Osteoblast (primary cell): Measurements from ENCODE around the gene ARMC9. TPM values are rescaled to one million over a fixed set of nuclear protein-coding genes. Genes with fewer than 3 reads are reported as not detected.
A peak's percentile ranks its signal among the peaks of the same experiment; 100 is the strongest.

Source experiments
- DNase-seq: peaks from one replicate; pipeline ENCODE4 v3.0.0; 2011; ENCODE audit warnings: low spot score, mixed read lengths; ENCODE audit not compliant: insufficient read length; ENCODE audit errors: missing footprints
- H2AFZ ChIP-seq: 2 replicates; pipeline ENCODE4 v1.6.0; 2011; ENCODE audit warnings: mild to moderate bottlenecking, low read length
- H3K27ac ChIP-seq: 2 replicates; pipeline ENCODE4 v1.5.1; 2011; ENCODE audit warnings: mild to moderate bottlenecking, low read depth, low read length, moderate library complexity
- H3K27me3 ChIP-seq: 2 replicates; pipeline ENCODE4 v1.6.0; 2012; ENCODE audit warnings: mild to moderate bottlenecking, control low read depth, inconsistent platforms, low read length, moderate library complexity; ENCODE audit not compliant: insufficient read depth
- H3K36me3 ChIP-seq: 2 replicates; pipeline ENCODE4 v1.5.1; 2011; ENCODE audit warnings: mild to moderate bottlenecking, low read length, control low read depth, moderate library complexity; ENCODE audit not compliant: insufficient read depth
- H3K4me1 ChIP-seq: 2 replicates; pipeline ENCODE4 v1.5.1; 2011; ENCODE audit warnings: mild to moderate bottlenecking, low read length, control low read depth, moderate library complexity; ENCODE audit not compliant: insufficient read depth
- H3K4me2 ChIP-seq: 2 replicates; pipeline ENCODE4 v1.6.0; 2011; ENCODE audit warnings: mild to moderate bottlenecking, low read length; ENCODE audit not compliant: insufficient read depth
- H3K4me3 ChIP-seq: fragments of 200-600 bp; sonication (generic); 3 replicates; pipeline ENCODE4 v1.5.1; 2012; ENCODE audit warnings: mild to moderate bottlenecking, low read length, inconsistent platforms; ENCODE audit not compliant: insufficient read depth
- H3K79me2 ChIP-seq: 2 replicates; pipeline ENCODE4 v1.6.0; 2012; ENCODE audit warnings: mild to moderate bottlenecking, low read length, control low read depth, inconsistent platforms; ENCODE audit not compliant: insufficient read depth
- H3K9me3 ChIP-seq: 2 replicates; pipeline ENCODE4 v1.5.1; 2011; ENCODE audit warnings: low read depth, low read length, control low read depth
- H4K20me1 ChIP-seq: 2 replicates; pipeline ENCODE4 v1.6.0; 2012; ENCODE audit warnings: mild to moderate bottlenecking, low read length, control low read depth; ENCODE audit not compliant: insufficient read depth
- CTCF ChIP-seq: IDR thresholded peaks from 2 replicates; pipeline ENCODE4 v1.5.1; 2011; ENCODE audit warnings: mild to moderate bottlenecking, low read depth, low read length, moderate library complexity; ENCODE audit errors: extremely low read depth
- total RNA-seq: library from RNA; depleted of rRNA; stranded (reverse); fragments of >200 nt; gene quantifications from 2 replicates; pipeline ENCODE4 v1.2.3, GENCODE V29; 2012

Gene ARMC9
- total RNA-seq, 1 donor: 221 TPM

- no peak for TF ChIP-seq CTCF
- Histone ChIP-seq H2AFZ (no peak overlapping the region), H4K20me1 (no peaks in the 10 kb centered on the region), H3K4me1 (no peaks in the 10 kb centered on the region), H3K36me3 (peaks cover 52% of the 10 kb centered on the region), H3K27me3 (no peaks in the 10 kb centered on the region), H3K79me2 (no peaks in the 10 kb centered on the region), H3K4me3 (no peak overlapping the region), H3K4me2 (no peak overlapping the region), H3K27ac (no peak overlapping the region), H3K9me3 (no peaks in the 10 kb centered on the region)
- no peak for DNase-seq
Observed at GRCh38 chr2:231288590-231288989, 90.2 kb downstream of the ARMC9 start.

GRCh38 chr2:231290321-231291015 is 92.0 kb downstream of the ARMC9 start:
- H3K27ac ChIP-seq: no peak overlapping the region
- DNase-seq: no peak
- H3K9me3 ChIP-seq: no peaks in the 10 kb centered on the region
- no peak overlapping the region for H3K4me3 ChIP-seq
- no peaks in the 10 kb centered on the region for H3K27me3 ChIP-seq
- no peaks in the 10 kb centered on the region for H4K20me1 ChIP-seq
- peaks cover 49% of the 10 kb centered on the region for H3K36me3 ChIP-seq
- no peak overlapping the region for H2AFZ ChIP-seq
- TF ChIP-seq CTCF: no peak
- no peaks in the 10 kb centered on the region for H3K4me1 ChIP-seq
- no peaks in the 10 kb centered on the region for H3K79me2 ChIP-seq
- no peak overlapping the region for H3K4me2 ChIP-seq

GRCh38 chr2:231292472-231293134 is 94.2 kb downstream of the ARMC9 start:
- Histone ChIP-seq H4K20me1 (no peaks in the 10 kb centered on the region), H3K79me2 (no peaks in the 10 kb centered on the region), H3K36me3 (peaks cover 51% of the 10 kb centered on the region), H3K4me3 (no peak overlapping the region), H3K4me1 (no peaks in the 10 kb centered on the region), H2AFZ (no peak overlapping the region), H3K4me2 (no peak overlapping the region), H3K27me3 (no peaks in the 10 kb centered on the region), H3K27ac (no peak overlapping the region), H3K9me3 (no peaks in the 10 kb centered on the region)
- no peak for DNase-seq
- TF ChIP-seq CTCF: no peak

- Histone ChIP-seq H3K9me3 (no peaks in the 10 kb centered on the region), H3K4me3 (no peak overlapping the region), H4K20me1 (no peaks in the 10 kb centered on the region), H3K4me2 (no peak overlapping the region), H3K79me2 (no peaks in the 10 kb centered on the region), H3K27me3 (no peaks in the 10 kb centered on the region), H2AFZ (no peak overlapping the region), H3K27ac (no peak overlapping the region), H3K36me3 (peaks cover 49% of the 10 kb centered on the region), H3K4me1 (no peaks in the 10 kb centered on the region)
- DNase-seq: peak; percentile 37
- TF ChIP-seq CTCF: no peak
Observed at GRCh38 chr2:231293163-231293562, 94.7 kb downstream of the ARMC9 start.
